Measurements from ENCODE around the gene BLOC1S3.

DNA sequence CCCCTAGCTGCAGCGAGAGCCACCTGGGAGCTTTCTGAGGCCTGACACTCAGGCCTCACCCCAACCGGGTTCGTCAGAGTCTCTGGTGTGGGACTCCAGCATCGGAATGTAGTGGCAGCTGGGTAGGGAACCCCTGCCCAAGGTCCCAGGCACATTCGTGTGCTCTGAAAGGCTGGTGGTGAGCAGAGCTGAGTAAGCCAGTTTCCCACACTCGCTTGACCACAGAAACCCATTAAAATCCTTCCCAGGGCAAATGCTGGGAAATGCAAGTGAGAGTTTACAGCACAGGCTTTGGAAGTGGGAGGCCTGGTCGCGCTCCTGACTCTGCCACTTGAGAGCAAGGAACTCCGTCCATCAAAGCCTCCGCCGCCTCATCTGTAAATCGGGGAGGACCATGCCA, 4.8 kb upstream of the BLOC1S3 start:
- TF ChIP-seq, protein P1, sequence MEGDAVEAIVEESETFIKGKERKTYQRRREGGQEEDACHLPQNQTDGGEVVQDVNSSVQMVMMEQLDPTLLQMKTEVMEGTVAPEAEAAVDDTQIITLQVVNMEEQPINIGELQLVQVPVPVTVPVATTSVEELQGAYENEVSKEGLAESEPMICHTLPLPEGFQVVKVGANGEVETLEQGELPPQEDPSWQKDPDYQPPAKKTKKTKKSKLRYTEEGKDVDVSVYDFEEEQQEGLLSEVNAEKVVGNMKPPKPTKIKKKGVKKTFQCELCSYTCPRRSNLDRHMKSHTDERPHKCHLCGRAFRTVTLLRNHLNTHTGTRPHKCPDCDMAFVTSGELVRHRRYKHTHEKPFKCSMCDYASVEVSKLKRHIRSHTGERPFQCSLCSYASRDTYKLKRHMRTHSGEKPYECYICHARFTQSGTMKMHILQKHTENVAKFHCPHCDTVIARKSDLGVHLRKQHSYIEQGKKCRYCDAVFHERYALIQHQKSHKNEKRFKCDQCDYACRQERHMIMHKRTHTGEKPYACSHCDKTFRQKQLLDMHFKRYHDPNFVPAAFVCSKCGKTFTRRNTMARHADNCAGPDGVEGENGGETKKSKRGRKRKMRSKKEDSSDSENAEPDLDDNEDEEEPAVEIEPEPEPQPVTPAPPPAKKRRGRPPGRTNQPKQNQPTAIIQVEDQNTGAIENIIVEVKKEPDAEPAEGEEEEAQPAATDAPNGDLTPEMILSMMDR (IDR thresholded peaks at IDR 0.05): no peak
- no peak for TF ChIP-seq POLR2A (IDR thresholded peaks at IDR 0.05)

Data from thyroid gland (tissue), 4 donors.